HL-60 (cell line): ENCODE results near the gene OR10V1.

Experiments used
- POLR2AphosphoS5 ChIP-seq: IDR thresholded peaks from 2 replicates; pipeline ENCODE4 v1.6.1; 2012; ENCODE audit warnings: low read depth
- SPI1 ChIP-seq: IDR thresholded peaks from 2 replicates; pipeline ENCODE4 v1.6.1; 2012; ENCODE audit warnings: low read depth, mild to moderate bottlenecking, borderline replicate concordance
- TF ChIP-seq, protein P1 (sequence below): IDR thresholded peaks from one replicate; pipeline ENCODE4 v1.5.1; 2011; ENCODE audit warnings: low read length, control low read depth, inconsistent platforms; ENCODE audit not compliant: insufficient read depth
- TF ChIP-seq, protein P2 (sequence below): IDR thresholded peaks from 2 replicates; pipeline ENCODE4 v1.6.1; 2012; ENCODE audit warnings: low read depth; ENCODE audit not compliant: insufficient replicate concordance

DNA sequence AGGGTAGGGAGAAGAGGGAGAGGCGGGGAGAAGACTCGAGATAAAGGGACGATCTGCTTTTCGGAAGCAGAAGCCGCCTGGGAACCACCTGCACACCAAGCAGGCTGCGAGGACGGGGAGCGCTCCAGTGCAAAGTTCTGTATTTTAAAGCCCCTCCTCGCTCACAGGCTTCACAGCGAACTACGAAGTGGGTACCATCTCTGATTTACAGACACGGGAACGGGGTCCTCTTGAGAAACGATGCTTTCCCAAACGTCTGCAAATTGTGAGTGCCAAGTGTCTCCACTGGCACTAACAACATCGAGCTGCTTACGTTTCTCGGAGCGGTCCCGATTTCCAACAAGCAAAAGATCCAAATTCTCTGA lies 40.8 kb upstream of the OR10V1 start:
- TF ChIP-seq, protein P1, sequence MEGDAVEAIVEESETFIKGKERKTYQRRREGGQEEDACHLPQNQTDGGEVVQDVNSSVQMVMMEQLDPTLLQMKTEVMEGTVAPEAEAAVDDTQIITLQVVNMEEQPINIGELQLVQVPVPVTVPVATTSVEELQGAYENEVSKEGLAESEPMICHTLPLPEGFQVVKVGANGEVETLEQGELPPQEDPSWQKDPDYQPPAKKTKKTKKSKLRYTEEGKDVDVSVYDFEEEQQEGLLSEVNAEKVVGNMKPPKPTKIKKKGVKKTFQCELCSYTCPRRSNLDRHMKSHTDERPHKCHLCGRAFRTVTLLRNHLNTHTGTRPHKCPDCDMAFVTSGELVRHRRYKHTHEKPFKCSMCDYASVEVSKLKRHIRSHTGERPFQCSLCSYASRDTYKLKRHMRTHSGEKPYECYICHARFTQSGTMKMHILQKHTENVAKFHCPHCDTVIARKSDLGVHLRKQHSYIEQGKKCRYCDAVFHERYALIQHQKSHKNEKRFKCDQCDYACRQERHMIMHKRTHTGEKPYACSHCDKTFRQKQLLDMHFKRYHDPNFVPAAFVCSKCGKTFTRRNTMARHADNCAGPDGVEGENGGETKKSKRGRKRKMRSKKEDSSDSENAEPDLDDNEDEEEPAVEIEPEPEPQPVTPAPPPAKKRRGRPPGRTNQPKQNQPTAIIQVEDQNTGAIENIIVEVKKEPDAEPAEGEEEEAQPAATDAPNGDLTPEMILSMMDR = no peak
- TF ChIP-seq POLR2AphosphoS5 (no peak), SPI1 (no peak)
- TF ChIP-seq, protein P2, sequence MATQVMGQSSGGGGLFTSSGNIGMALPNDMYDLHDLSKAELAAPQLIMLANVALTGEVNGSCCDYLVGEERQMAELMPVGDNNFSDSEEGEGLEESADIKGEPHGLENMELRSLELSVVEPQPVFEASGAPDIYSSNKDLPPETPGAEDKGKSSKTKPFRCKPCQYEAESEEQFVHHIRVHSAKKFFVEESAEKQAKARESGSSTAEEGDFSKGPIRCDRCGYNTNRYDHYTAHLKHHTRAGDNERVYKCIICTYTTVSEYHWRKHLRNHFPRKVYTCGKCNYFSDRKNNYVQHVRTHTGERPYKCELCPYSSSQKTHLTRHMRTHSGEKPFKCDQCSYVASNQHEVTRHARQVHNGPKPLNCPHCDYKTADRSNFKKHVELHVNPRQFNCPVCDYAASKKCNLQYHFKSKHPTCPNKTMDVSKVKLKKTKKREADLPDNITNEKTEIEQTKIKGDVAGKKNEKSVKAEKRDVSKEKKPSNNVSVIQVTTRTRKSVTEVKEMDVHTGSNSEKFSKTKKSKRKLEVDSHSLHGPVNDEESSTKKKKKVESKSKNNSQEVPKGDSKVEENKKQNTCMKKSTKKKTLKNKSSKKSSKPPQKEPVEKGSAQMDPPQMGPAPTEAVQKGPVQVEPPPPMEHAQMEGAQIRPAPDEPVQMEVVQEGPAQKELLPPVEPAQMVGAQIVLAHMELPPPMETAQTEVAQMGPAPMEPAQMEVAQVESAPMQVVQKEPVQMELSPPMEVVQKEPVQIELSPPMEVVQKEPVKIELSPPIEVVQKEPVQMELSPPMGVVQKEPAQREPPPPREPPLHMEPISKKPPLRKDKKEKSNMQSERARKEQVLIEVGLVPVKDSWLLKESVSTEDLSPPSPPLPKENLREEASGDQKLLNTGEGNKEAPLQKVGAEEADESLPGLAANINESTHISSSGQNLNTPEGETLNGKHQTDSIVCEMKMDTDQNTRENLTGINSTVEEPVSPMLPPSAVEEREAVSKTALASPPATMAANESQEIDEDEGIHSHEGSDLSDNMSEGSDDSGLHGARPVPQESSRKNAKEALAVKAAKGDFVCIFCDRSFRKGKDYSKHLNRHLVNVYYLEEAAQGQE = no peak
